GM12874 (cell line): ENCODE results near the gene UTP4.

ENCODE experiments used
- TF ChIP-seq, protein P1 (sequence below): IDR thresholded peaks from 2 replicates; pipeline ENCODE4 v1.5.1; 2011; ENCODE audit warnings: low read depth, mild to moderate bottlenecking, control low read depth, low read length, moderate library complexity; ENCODE audit not compliant: insufficient read depth

UTP4 gene

DNA sequence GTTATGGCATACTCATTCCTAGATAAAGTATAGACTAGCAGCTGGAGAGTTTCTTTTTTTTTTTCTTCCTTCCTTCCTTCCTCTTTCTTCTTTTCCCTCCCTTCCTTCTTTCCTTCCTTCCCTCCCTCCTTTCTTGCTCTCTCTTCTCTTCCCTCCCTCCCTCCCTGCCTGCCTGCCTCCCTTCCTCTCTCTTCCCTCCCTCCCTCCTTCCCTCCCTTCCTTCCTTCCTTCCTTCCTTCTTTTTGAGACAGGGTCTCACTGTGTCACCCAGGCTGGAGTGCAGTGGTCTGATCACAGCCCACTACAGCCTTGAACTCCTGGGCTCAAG is 47.5 kb downstream of the UTP4 start:
- TF ChIP-seq, protein P1, sequence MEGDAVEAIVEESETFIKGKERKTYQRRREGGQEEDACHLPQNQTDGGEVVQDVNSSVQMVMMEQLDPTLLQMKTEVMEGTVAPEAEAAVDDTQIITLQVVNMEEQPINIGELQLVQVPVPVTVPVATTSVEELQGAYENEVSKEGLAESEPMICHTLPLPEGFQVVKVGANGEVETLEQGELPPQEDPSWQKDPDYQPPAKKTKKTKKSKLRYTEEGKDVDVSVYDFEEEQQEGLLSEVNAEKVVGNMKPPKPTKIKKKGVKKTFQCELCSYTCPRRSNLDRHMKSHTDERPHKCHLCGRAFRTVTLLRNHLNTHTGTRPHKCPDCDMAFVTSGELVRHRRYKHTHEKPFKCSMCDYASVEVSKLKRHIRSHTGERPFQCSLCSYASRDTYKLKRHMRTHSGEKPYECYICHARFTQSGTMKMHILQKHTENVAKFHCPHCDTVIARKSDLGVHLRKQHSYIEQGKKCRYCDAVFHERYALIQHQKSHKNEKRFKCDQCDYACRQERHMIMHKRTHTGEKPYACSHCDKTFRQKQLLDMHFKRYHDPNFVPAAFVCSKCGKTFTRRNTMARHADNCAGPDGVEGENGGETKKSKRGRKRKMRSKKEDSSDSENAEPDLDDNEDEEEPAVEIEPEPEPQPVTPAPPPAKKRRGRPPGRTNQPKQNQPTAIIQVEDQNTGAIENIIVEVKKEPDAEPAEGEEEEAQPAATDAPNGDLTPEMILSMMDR = no peak

DNA sequence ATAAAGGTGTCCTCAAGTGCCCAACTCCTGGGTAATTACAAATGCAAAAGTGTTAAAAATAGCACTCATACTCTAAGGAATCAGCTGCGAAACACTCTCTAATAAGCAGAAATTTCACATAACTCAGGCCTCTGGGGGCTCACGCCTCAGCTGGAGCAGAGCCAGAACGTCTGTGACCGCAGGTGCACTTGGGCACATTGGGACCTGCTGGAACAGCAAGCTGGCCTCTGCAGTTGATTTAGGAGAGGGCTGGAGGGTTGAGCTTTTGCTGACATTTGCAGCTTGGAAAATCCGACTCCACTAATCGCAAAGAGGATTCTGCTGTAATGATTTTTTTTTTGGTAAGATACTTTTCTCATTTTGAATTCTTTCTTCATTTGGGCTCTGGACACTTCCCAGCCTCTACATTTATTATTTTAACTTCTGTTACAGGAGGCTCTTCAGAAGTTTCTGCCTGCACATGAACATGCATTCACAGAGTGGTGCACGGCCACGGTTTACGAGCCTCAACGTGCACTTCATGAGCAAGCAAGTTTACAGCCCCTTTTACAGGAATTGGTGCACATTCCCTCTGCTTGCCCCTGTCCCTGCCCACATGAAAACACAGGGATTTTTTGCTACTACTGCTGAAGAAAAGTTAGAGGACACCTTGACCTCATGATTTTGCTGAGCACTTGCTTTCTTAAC is 50.4 kb downstream of the UTP4 start:
- TF ChIP-seq, protein P1 = no peak

DNA sequence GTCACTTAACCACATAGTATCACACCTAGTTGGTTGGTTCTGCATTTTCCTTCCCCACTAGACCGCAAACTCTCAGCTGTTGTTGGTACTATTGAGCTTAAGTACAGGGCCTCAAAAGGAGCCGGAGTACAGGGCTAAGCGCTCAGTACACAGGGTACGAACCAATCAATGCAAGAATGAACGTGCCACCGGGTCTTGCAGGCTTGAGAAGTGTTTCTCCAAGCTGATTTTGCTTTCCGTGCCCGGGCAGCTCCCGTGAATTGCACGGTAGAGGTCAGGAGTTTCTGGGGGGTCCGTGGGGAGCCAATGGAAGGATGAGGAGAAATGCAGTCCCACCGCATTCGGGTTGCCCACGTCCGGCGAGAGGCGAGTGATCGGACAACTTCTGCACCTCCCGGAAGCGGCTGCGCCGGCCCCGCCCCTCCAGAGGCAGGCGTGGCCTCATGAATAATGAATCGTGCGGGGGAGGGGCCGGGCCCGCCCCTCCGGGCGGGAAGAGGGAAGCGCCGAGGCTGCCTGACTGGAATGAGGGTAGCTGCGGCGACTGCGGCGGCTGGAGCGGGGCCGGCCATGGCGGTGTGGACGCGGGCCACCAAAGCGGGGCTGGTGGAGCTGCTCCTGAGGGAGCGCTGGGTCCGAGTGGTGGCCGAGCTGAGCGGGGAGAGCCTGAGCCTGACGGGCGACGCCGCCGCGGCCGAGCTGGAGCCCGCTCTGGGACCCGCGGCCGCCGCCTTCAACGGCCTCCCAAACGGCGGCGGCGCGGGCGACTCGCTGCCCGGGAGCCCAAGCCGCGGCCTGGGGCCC is 54.4 kb downstream of the UTP4 start, which contains the start of gene SNTB2:
SNTB2 (plus strand) TSS at position 523 of the 804 bp plus-strand sequence; CDS start at position 526, 3 bp downstream.
- TF ChIP-seq, protein P1 = no peak

DNA sequence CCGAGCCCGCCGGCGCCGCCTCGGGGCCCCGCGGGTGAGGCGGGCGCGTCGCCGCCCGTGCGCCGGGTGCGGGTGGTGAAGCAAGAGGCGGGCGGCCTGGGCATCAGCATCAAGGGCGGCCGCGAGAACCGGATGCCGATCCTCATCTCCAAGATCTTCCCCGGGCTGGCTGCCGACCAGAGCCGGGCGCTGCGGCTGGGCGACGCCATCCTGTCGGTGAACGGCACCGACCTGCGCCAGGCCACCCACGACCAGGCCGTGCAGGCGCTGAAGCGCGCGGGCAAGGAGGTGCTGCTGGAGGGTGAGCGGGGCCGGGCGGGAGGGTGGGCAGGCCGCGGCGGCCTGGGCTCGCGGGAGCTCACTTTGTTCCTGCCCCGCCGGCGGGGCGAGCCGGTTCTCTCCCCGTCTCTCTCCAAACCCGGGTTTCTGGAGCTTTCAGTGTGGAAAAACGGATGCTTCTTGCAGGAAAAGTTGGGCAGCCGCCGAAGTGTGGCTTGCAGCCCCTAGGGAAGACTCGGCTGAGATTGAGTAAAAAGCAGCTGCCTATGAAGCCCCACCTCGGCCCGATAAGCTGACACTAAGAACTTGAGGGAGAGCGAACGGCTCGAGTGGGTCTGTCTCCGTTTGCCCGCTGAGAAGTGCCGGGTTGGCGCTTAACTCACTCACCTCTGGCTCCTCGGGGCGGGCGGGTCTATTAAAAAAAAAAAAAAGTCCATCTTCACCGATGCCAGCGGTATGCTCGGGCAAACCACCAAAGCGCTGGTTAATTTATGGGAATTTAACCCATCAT is 55.2 kb downstream of the UTP4 start:
- TF ChIP-seq, protein P1 = no peak

DNA sequence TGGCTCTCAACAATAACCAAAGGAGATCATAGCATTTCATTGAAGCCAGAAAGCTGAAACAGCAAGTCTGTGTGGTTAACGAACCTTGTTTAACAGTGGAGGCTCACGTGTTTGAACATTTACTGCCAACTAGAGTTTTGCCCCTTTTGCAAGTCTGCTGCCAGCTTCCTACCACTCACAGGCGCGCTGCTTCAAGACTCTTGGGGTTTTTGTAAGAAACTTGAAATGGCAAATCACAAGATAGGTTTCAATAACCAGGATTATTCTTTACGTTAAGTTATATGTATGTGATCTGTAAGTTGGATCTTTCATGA is 55.7 kb downstream of the UTP4 start:
- TF ChIP-seq, protein P1 = no peak

DNA sequence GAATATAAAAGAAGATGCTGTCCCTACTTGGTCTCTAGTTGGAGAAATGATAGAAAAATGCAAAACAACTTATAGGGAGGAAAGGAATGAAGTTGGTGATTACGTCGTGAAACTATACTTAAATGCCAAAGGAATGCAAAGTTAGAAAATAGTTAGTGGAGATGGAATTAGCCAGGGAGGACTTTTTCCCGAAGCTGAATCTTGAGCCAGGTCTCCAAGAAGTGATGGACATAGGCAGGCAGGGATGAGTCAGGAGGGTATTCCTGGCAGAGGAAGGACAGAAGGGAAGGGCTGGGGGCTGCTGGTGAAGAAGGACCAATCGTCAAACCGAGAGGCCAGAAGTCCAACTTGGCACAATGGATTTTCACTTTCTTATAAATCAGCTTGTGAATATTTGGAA is 56.3 kb downstream of the UTP4 start:
- TF ChIP-seq, protein P1 = no peak

DNA sequence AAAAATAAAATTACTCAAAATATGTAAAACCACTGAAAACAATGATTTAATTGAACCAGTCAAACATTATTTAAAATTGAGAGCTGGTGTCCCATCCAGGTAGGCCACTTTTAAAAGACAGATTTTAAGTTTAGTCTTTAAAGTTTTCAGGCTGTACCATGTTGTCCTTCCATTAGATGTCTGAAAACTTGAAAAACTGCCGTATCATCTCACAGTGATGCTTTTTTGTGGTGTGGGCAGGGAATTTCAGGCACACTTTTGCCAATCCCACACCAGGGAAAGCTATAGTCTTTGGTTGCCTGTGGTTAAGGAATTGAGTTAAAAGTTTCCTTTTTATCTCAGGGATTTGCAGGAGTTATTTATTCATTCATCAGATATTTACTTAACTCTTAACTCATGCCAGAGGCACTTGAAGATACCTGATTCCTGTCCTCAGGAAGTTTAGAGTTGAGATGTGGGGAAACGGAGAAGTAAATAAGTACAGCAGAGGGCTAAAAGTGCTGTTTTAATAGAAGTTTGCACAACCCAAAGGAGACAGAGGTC is 57.7 kb downstream of the UTP4 start:
- TF ChIP-seq, protein P1 = no peak
